Natural killer cell (primary cell): ENCODE results near the gene LIFR. TPM values are rescaled to one million over a fixed set of nuclear protein-coding genes. Genes with fewer than 3 reads are reported as not detected.

Experiments
- ATAC-seq, 3 donors: fragments of 150-1000 bp in 2 of 3; fragments of 200-7000 bp in 1 of 3; cut with Tn5 transposase; 1 replicate in 1 of 3; 2 replicates in 2 of 3; pipeline ENCODE4 v1.10.0; 2021; ENCODE audit warnings: mild to moderate bottlenecking in 2 of 3, moderate library complexity in 2 of 3
- DNase-seq, 2 donors: peaks; one replicate each; pipeline versions ENCODE4 v3.0.0 to v3.0.0-alpha.2; 2013 to 2021; ENCODE audit warnings: mixed read lengths in 1 of 2
- H3K27ac ChIP-seq: one replicate; pipeline ENCODE4 v1.5.1; 2013; ENCODE audit warnings: mild to moderate bottlenecking, low read length
- H3K27me3 ChIP-seq: one replicate; pipeline ENCODE4 v1.6.1; 2013; ENCODE audit warnings: low read length; ENCODE audit not compliant: control insufficient read depth, insufficient read depth
- H3K36me3 ChIP-seq: one replicate; pipeline ENCODE4 v1.6.1; 2013; ENCODE audit warnings: low read length; ENCODE audit not compliant: control insufficient read depth, insufficient read depth
- H3K4me1 ChIP-seq: one replicate; pipeline ENCODE4 v1.6.1; 2013; ENCODE audit warnings: low read length; ENCODE audit not compliant: control insufficient read depth, insufficient read depth
- H3K4me3 ChIP-seq: one replicate; pipeline ENCODE4 v1.5.1; 2013; ENCODE audit warnings: low read length
- H3K9me3 ChIP-seq: one replicate; pipeline ENCODE4 v1.6.1; 2013; ENCODE audit warnings: low read length; ENCODE audit not compliant: control insufficient read depth, insufficient read depth
- H3K27ac Mint-ChIP-seq, 2 donors: one replicate each; pipeline ENCODE4 v1.8.0; 2022; ENCODE audit warnings: mild to moderate bottlenecking in 2 of 2, mixed read lengths in 2 of 2, moderate library complexity in 1 of 2
- H3K27me3 Mint-ChIP-seq, 2 donors: one replicate each; pipeline ENCODE4 v1.8.0; 2022; ENCODE audit warnings: low read depth in 2 of 2, mixed read lengths in 2 of 2
- H3K36me3 Mint-ChIP-seq: one replicate; pipeline ENCODE4 v1.8.0; 2022; ENCODE audit warnings: mixed read lengths
- H3K4me1 Mint-ChIP-seq, 2 donors: one replicate each; pipeline ENCODE4 v1.8.0; 2022; ENCODE audit warnings: mixed read lengths in 2 of 2
- H3K4me3 Mint-ChIP-seq: one replicate; pipeline ENCODE4 v1.8.0; 2022; ENCODE audit warnings: mild to moderate bottlenecking, moderate library complexity, mixed read lengths
- H3K9me3 Mint-ChIP-seq, 2 donors: one replicate each; pipeline ENCODE4 v1.8.0; 2022; ENCODE audit warnings: mixed read lengths in 2 of 2
- WGBS: methylation state at CpG from one replicate; pipeline ENCODE4 v1.1.7; 2013; ENCODE audit warnings: missing lambda C conversion rate; ENCODE audit not compliant: insufficient coverage; 5-methylcytosine and 5-hydroxymethylcytosine counted together
- intact Hi-C: fragments of 100-400 bp; cut with micrococcal nuclease; formaldehyde crosslinking; loops from one replicate; pipeline ENCODE4 v1.14.2; 2022
- total RNA-seq, 4 donors: library from RNA; stranded (reverse); fragments of 120-200 nt in 1 of 4; gene quantifications; one replicate each; pipeline versions ENCODE4 v1.2.3 to v1.2.4, GENCODE V29; 2013 to 2022
- TF ChIP-seq, protein P1 (sequence below): fragments of 200-600 bp; IDR thresholded peaks from one replicate; pipeline ENCODE4 v1.8.0; 2022; ENCODE audit warnings: antibody characterized with exemption

LIFR gene
- total RNA-seq, 3 donors from 2014 or later (not counting 1 experiment from before 2014, with no cell fraction given), result not detected

DNA sequence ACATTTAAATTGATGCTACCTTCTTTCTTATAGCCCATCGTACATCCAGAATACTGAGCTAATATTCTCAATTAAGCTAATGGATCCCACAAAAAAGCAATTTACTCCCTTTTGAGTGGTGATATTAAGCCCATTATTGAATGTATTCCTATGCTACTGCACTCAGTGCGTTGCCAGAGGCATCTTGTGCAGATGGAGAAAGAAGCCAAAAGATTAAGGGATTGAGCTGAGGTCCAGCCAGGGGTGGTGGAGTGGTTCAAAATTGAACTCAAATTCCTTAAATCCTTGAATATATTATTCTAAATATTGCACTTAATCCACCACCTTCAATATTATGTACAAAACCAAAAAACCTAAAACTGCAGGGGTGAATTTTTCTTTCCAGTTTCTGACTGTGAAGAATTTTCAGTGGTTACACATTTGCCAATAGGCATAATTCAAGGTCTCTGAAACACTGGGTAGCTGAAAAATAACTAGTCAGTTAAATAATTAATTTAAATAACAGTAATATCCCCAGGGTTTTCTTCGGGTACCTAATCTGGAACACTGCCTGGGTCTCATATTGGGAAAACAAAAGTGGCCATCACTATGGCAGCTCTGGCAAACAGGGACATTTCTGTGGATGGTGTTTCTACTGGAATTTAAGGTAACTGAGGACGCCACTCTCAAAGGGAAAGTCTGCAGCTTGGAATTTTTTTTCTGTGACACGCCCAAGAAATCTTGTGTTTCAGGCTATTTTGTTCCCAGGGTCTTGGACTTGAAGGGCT is 6.2 kb upstream of the LIFR start:
- Histone ChIP-seq H3K27ac (no peak overlapping the region), H3K27me3 (peaks cover 15% of the 10 kb centered on the region), H3K4me1 (no peaks in the 10 kb centered on the region), H3K36me3 (no peaks in the 10 kb centered on the region), H3K4me3 (no peak overlapping the region), H3K9me3 (no peaks in the 10 kb centered on the region)
- peaks cover 14 to 21% of the 10 kb centered on the region in 2 donors for H3K27me3 Mint-ChIP-seq
- DNase-seq (no peak), ATAC-seq (no peak)
- H3K9me3 Mint-ChIP-seq, result no peaks in the 10 kb centered on the region
- H3K4me3 Mint-ChIP-seq, result no peak overlapping the region
- no peak overlapping the region for H3K27ac Mint-ChIP-seq
- WGBS, result 79% methylated on average over 5 of the region's 5 CpGs
- H3K36me3 Mint-ChIP-seq, result no peaks in the 10 kb centered on the region
- intact Hi-C loops, result no loop called here
- H3K4me1 Mint-ChIP-seq, result no peaks in the 10 kb centered on the region
- TF ChIP-seq, protein P1, sequence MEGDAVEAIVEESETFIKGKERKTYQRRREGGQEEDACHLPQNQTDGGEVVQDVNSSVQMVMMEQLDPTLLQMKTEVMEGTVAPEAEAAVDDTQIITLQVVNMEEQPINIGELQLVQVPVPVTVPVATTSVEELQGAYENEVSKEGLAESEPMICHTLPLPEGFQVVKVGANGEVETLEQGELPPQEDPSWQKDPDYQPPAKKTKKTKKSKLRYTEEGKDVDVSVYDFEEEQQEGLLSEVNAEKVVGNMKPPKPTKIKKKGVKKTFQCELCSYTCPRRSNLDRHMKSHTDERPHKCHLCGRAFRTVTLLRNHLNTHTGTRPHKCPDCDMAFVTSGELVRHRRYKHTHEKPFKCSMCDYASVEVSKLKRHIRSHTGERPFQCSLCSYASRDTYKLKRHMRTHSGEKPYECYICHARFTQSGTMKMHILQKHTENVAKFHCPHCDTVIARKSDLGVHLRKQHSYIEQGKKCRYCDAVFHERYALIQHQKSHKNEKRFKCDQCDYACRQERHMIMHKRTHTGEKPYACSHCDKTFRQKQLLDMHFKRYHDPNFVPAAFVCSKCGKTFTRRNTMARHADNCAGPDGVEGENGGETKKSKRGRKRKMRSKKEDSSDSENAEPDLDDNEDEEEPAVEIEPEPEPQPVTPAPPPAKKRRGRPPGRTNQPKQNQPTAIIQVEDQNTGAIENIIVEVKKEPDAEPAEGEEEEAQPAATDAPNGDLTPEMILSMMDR, result no peak

DNA sequence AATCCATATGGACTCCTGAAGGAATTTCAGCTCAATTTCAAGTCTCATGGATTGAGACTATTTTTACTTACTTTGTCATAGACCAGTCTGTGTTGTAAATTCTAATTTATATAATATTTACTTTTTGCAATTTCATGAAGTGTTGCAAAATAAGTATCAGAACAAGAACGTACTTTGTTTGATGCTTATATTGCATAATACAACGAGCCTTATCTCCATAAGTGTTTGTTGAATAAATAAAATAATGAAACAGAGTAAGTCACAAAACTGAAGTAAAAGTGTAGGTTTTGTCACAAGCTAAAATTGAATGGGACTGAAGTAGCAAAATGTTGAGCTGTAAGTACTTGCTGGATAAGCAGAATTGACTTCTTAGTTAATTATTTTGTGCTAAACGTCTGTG is 3.0 kb upstream of the LIFR start:
- DNase-seq, result no peak

DNA sequence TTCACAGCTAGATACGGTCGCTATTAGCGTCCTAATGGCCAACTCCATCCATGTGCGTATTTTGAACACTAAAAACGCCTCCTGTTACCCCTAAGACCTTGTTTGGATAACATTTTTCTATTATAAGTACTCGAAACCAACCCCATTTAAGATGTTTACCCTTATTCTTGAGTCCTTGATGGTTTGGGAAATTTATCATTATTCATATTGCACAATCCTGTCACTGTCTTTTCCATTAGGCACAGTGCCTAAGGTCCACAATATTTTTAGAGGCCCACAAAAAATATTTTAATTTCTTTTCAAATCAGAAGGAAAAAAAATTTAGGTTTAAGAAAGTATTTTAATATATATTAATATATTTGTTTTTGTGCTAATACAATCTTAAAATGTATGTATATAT is 1.3 kb upstream of the LIFR start:
- intact Hi-C loops, result no loop called here
- Histone ChIP-seq H3K27me3 (peaks cover 36% of the 10 kb centered on the region), H3K36me3 (no peaks in the 10 kb centered on the region), H3K27ac (no peak overlapping the region), H3K4me3 (no peak overlapping the region), H3K9me3 (no peaks in the 10 kb centered on the region), H3K4me1 (peaks cover 10% of the 10 kb centered on the region)
- peaks cover 48 to 56% of the 10 kb centered on the region in 2 donors for H3K27me3 Mint-ChIP-seq
- TF ChIP-seq, protein P1, result no peak
- WGBS, result 80% methylated on average over 5 of the region's 6 CpGs
- no peak overlapping the region for H3K27ac Mint-ChIP-seq
- H3K36me3 Mint-ChIP-seq, result no peaks in the 10 kb centered on the region
- H3K4me1 Mint-ChIP-seq, result peaks cover 8 to 10% of the 10 kb centered on the region in 2 donors
- H3K4me3 Mint-ChIP-seq, result peak overlapping the region; percentile 79
- DNase-seq (no peak), ATAC-seq (no peak)
- no peaks in the 10 kb centered on the region for H3K9me3 Mint-ChIP-seq

More for the DNA sequence above, 3.0 kb upstream of the LIFR start:
- no peak for ATAC-seq
- Histone ChIP-seq H3K9me3 (no peaks in the 10 kb centered on the region), H3K4me3 (no peak overlapping the region), H3K27me3 (peaks cover 32% of the 10 kb centered on the region), H3K27ac (no peak overlapping the region), H3K36me3 (no peaks in the 10 kb centered on the region), H3K4me1 (peaks cover 10% of the 10 kb centered on the region)
- Mint-ChIP-seq H3K27me3 (peaks cover 37 to 47% of the 10 kb centered on the region in 2 donors), H3K4me3 (no peak overlapping the region), H3K36me3 (no peaks in the 10 kb centered on the region), H3K27ac (no peak overlapping the region), H3K9me3 (no peaks in the 10 kb centered on the region), H3K4me1 (peaks cover 8 to 10% of the 10 kb centered on the region in 2 donors)
- TF ChIP-seq, protein P1, result no peak
- WGBS, result 90% methylated on average over 3 of the region's 3 CpGs
- intact Hi-C loops, result no loop called here

DNA sequence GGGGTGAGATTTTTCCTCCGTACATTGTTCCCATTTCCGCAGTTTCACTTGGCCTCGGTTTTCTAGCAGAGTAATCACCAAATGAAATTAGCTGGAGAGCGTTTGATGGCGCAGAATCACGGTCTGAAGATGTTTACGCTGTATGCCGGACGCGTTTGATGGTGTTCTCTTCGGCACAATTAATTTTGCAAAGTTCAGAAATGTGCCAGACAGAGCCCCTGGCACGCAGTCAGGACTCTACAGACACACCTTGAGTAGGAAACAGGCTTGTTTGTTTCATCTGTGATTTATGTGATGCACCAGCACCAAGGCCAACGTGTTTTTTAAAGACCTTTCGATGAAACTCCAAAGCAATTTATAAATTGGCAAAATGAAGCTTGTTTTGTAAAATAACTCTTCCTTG is 863 bp upstream of the LIFR start:
- Mint-ChIP-seq H3K27ac (no peak overlapping the region), H3K9me3 (no peaks in the 10 kb centered on the region), H3K4me3 (peak overlapping the region; percentile 79), H3K27me3 (peaks cover 48 to 61% of the 10 kb centered on the region in 2 donors), H3K4me1 (peaks cover 8 to 10% of the 10 kb centered on the region in 2 donors), H3K36me3 (no peaks in the 10 kb centered on the region)
- Histone ChIP-seq H3K27ac (no peak overlapping the region), H3K4me1 (peaks cover 10% of the 10 kb centered on the region), H3K4me3 (no peak overlapping the region), H3K27me3 (peaks cover 41% of the 10 kb centered on the region), H3K9me3 (no peaks in the 10 kb centered on the region), H3K36me3 (no peaks in the 10 kb centered on the region)
- intact Hi-C loops, result no loop called here
- no peak for ATAC-seq
- WGBS, result 6% methylated on average over 14 of the region's 14 CpGs
- TF ChIP-seq, protein P1, result no peak
- peak in 1 of 2 donors; percentile 5 for DNase-seq
